HepG2 (cell line): ENCODE results near the gene ABCA3. TPM values are rescaled to one million over a fixed set of nuclear protein-coding genes. Genes with fewer than 3 reads are reported as not detected.
A peak's percentile ranks its signal among the peaks of the same experiment; 100 is the strongest.

Source experiments
- DPF2 ChIP-seq: sonication (generic); formaldehyde crosslinking; IDR thresholded peaks from 2 replicates; pipeline ENCODE4 v1.4.0; 2020; ENCODE audit warnings: mild to moderate bottlenecking, low read depth, missing genetic modification reagents, borderline replicate concordance
- GTF3A ChIP-seq: sonication (generic); formaldehyde crosslinking; conservative IDR thresholded peaks from 2 replicates; pipeline ENCODE4 v1.4.0; 2020; ENCODE audit warnings: mild to moderate bottlenecking, missing genetic modification reagents
- MAZ ChIP-seq, 2 experiments: sonication (generic) in 1 of 2; formaldehyde crosslinking in 1 of 2; IDR thresholded peaks; 2 replicates each; pipeline versions ENCODE4 v1.5.0 to v1.6.1; 2012 to 2020; ENCODE audit warnings: low read depth in 2 of 2, mild to moderate bottlenecking in 2 of 2, borderline replicate concordance in 1 of 2, improper control_type of control experiment in 1 of 2, low read length in 1 of 2, missing genetic modification reagents in 1 of 2, moderate library complexity in 1 of 2
- RERE ChIP-seq: IDR thresholded peaks from 2 replicates; pipeline ENCODE4 v1.6.1; 2016; ENCODE audit warnings: low read depth, missing genetic modification reagents, missing compliant biosample characterization
- SMAD3 ChIP-seq: sonication (generic); formaldehyde crosslinking; IDR thresholded peaks from 2 replicates; pipeline ENCODE4 v1.4.0; 2020; ENCODE audit warnings: missing genetic modification reagents
- ZNF138 ChIP-seq: sonication (generic); formaldehyde crosslinking; IDR thresholded peaks from 2 replicates; pipeline ENCODE4 v1.5.0; 2020; ENCODE audit warnings: mild to moderate bottlenecking, low read depth, missing genetic modification reagents
- ZNF142 ChIP-seq: sonication (generic); formaldehyde crosslinking; IDR thresholded peaks from 2 replicates; pipeline ENCODE4 v1.4.0; 2020; ENCODE audit warnings: missing genetic modification reagents
- ZNF224 ChIP-seq: sonication (generic); formaldehyde crosslinking; IDR thresholded peaks from 2 replicates; pipeline ENCODE4 v1.5.0; 2020; ENCODE audit warnings: mild to moderate bottlenecking, missing genetic modification reagents
- ZNF607 ChIP-seq: sonication (generic); formaldehyde crosslinking; IDR thresholded peaks from 2 replicates; pipeline ENCODE4 v1.5.1; 2020; ENCODE audit warnings: missing genetic modification reagents, mild to moderate bottlenecking, borderline replicate concordance
- ZNF800 ChIP-seq: sonication (generic); formaldehyde crosslinking; IDR thresholded peaks from 2 replicates; pipeline ENCODE4 v1.4.0; 2020; ENCODE audit warnings: missing genetic modification reagents
- polyA plus RNA-seq, 8 experiments: library from polyadenylated mRNA; depleted of rRNA in 3 of 8; stranded (reverse) in 7 of 8; unstranded in 1 of 8; fragments of >200 nt; fragmentation: Illumina TruSeq in 4 of 8; extraction: Trizol in 4 of 8; gene quantifications; 2 replicates each; pipeline versions ENCODE4 v1.2.1 to v1.2.3, GENCODE V29; 2011 to 2016; ENCODE audit warnings: low read depth in 4 of 8, missing spikeins in 1 of 8, mixed read lengths in 1 of 8; ENCODE audit not compliant: insufficient read depth in 1 of 8
- total RNA-seq, 5 experiments: library from RNA; depleted of rRNA; stranded (reverse); fragments of >200 nt; fragmentation: Illumina TruSeq; extraction: Trizol; gene quantifications; 2 replicates each; pipeline ENCODE4 v1.2.3, GENCODE V29; 2016; ENCODE audit warnings: low read depth in 1 of 5

The ABCA3 gene
- total and polyA plus RNA-seq, 2 of the 13 experiments (the other 11 are each of a cell fraction or from before 2014, with no cell fraction given) = 0.60 to 1.5 TPM

- no peak; the same call in 1 of the 2 replicates for TF ChIP-seq ZNF142
- no peak for TF ChIP-seq ZNF224 (CRISPR knock-in tag)
- no peak for TF ChIP-seq GTF3A
- TF ChIP-seq MAZ (IDR thresholded peaks at IDR 0.05; ENCODE audit: borderline replicate concordance, low read depth, low read length) = no peak
- peak; percentile 57; the same call in 1 of the 2 replicates for TF ChIP-seq MAZ (CRISPR knock-in tag; IDR thresholded peaks at IDR 0.05; ENCODE audit: low read depth)
- peak; percentile 78; the same call in 1 of the 2 replicates for TF ChIP-seq ZNF138
- no peak for TF ChIP-seq SMAD3 (CRISPR knock-in tag)
- TF ChIP-seq ZNF800 (CRISPR knock-in tag) = peak; percentile 92
- TF ChIP-seq DPF2 (CRISPR knock-in tag) = no peak
- 0 out of 2 replicates have a peak, but pooled peaks have one; percentile 53 for TF ChIP-seq ZNF607 (CRISPR knock-in tag)
- no peak for TF ChIP-seq RERE (CRISPR knock-in tag)
These were observed 725 bp downstream of the ABCA3 start (continued) for GRCh38 chr16:2339521-2340484.
